GM19099 (cell line): ENCODE data around the gene MOB3B.

Experiments used
- POLR2A ChIP-seq: IDR thresholded peaks from 3 replicates; pipeline ENCODE4 v1.6.1; 2011; ENCODE audit warnings: low read depth; ENCODE audit not compliant: insufficient read length; ENCODE audit errors: extremely low read depth

MOB3B gene

DNA sequence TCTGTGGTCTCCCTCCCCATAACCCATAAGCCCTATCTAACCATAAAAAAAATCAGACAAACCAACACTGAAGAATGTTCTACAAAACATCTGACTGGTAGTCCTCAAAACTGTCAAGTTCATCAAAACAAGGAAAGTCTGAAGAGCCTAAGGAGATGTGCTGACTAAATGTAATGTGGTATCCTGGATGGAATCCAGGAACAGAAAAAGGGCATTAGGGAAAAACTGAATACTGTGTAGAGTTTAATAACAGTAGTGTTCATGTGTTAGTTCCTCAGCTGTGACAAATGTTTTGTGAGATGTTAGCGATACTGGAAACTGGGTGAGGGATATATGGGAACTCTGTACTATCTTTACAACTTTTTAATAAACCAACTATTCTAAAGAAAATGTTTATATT is 157.0 kb downstream of the MOB3B start:
- no peak for TF ChIP-seq POLR2A

DNA sequence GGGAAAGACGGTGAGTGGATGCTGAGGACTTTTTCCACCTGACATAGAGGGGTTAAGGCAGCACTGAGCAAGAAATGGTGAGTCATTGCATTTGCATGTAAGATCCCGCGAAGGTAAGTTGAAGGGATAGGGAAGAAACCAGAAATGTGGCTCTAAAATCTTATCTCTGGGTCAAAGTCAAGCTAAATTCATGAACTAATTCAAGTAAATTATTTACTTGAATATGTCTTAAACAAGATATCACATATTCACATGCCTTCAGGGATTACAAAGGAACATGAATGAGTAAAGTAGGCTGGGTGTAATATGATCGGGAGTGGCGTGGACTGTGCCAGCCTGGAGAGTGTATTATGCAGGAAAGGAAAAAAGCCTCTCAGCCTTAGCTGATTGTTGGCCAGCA is 158.2 kb downstream of the MOB3B start:
- TF ChIP-seq POLR2A = no peak

DNA sequence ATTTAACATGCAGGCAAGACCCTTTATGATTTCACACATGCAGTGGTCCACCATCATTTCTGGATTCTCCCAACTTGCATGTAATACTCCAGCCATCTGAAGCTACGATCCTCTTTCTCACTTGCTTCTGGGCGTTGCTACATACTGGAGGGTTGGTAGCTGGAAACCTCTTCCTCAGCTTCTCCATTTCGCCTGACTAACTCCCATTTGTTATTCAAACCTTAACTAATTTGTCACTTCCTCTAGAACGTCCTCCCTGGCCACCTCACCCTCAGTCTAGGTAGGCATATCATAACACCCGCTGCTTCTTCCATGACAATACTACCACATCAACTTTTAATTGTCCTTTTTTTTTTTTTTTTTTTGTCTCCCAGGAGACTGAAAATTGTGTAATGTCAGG is 160.0 kb downstream of the MOB3B start:
- TF ChIP-seq POLR2A = no peak

DNA sequence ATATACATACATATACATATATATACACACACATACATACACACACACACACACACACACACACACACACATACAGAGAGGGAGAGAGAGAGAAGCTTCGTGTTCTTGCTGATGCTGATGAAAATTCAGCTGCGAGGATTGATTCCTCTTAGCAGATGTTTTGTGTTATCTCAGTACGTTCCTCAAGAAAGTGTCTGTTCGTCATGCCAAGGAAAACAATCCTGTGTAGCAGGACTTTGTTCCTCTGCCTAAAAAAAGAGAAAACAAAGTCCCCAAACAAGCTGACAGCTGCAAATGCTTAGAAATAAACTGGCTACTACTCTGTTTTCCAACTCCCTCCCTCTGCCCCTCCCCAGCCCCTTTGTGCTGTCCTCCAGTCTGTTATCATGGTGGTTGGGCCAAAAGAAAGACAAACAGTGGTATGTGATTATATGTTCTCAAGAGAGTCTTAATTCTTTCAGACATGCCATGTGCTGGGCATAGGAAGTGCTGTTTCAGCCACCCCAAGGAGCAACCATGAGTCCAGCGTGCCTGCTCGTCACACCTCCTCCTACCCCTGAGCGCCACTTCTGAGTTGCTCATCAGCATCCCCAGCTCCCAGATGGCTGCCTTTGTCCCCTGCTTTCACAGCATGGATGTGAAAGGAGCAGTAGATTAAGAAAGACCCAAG is 161.2 kb downstream of the MOB3B start:
- no peak for TF ChIP-seq POLR2A

DNA sequence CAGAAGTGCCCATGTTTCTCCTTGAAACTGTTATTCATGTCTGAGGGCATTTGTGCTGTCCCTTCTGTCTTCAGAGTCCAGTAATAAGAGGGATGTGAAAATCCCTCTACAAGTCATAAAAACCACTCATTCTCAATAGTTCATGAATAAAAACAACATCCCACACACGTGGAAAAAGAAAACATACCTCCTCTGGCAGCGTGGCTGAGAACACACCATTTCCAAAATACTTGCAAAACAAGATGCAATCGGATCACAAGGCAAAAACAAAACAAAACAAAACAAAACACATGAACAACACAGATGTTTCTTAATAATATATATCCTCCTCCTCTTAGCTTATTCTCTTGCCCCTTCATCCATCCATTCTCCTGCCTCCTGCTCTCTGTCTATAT is 161.7 kb downstream of the MOB3B start:
- TF ChIP-seq POLR2A = no peak

DNA sequence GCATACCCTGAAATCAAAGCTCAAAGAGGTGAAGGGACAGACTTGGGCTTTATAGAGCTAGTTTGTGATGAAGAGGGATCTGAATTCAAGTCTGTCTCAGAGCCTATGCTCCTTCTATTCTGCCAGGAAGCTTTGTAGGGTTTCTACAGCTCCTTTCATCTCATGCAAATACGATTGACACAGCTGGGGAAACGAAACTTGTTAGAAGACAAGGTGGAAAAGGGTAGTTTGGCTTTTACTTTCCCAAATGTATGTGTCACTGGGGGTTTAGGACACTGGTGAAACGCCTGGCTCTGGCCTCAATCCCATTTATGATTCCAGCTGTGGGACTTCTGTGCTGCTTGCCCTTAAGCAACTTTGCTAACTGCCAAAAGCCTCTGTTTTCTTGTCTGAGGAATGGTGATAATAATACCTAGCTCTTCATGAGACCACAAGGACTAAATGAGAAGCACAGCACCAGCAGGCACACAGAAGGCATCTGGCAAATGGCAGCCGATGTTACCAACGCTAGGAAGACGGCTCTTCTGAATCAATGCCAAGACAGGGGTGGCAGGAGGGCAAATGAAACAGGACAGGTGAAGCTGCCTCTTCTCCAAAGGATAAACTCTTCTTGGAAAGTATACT is 162.3 kb downstream of the MOB3B start:
- peak; percentile 54 for TF ChIP-seq POLR2A

DNA sequence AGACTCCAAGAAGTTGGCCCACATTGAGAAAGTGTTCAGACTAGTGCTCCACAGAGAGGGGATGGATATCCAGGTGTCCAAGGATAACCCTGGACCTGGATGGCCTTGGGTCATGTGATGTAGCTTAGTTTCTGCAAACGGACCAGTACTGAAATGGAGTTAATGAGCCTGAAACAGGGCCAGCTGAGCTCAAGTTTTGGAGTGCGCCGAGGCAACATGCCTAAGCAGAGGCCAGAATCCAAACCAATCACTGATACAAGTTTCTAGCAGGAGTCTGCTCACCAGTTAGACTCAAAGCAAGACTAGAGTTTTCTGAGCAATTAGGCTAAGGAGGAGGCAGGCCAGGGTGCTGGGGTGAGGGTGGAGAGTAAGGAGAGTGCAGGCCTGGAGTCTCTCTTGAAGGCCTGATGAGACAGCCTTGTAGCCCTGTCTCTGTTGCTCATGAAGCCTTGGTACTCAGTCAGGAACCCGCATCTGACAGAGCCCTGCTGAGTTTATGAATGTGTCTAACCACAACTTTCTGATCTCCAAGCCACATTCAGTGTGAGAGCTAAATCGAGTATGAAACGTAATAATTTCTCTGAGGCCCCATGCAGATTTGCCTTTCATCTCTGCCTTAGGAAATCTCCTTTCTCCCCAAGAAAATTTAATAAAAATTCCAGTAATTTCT is 163.8 kb downstream of the MOB3B start:
- TF ChIP-seq POLR2A = no peak

DNA sequence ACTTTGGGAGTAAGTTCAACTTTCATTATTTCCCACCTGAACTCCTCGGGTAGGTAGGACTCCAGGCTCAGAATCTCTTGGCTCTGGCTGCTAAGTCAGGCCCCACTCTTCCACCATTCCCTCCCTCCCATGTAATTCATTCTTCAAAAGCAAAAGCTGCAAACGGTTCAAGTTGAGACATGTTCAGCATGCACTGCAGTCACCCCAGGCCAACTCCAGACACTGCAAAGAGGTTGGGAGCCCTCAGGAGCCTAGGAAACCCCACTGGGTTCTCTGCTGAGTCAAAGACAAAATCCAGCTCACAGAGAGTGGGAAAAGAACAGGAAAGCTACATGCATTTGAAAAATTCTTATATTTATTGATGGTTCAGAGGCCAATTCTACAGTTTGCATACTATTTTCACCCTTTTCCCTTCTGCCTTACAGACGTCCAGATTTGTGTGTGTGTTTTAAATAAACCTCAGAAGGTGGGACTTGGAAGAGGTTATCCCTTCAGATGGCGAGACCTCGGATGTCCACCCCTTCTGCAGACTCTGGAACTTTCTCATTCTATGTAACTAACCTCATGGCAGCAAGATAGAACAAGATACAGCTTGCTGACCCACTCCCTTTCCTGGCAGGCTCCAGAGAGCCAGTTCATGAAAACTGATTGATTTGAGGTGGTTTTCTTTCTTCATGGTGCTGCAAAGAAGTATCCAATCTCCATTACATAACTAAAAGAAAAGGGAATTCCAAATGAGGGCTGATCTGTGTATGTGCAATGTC is 167.0 kb downstream of the MOB3B start:
- no peak for TF ChIP-seq POLR2A

DNA sequence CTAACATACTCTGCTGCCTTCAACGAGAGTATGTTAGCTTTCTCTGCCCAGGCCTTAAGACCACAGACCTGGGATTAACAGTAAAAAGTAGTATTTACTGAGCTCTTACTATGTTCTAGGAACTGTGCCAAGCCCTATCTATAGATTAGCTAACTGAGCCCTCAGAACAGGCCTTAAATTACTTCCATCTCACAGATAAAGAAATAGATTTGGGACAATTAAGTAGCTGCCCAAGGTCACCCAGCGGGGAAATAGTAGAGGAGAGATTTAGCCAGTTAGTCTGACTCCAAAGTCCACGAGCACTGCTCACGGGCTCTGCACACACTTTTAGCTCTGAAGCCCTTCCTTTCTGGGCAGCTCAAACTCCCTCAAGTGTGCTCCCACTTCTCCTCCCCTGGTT is 168.1 kb downstream of the MOB3B start:
- TF ChIP-seq POLR2A = no peak

DNA sequence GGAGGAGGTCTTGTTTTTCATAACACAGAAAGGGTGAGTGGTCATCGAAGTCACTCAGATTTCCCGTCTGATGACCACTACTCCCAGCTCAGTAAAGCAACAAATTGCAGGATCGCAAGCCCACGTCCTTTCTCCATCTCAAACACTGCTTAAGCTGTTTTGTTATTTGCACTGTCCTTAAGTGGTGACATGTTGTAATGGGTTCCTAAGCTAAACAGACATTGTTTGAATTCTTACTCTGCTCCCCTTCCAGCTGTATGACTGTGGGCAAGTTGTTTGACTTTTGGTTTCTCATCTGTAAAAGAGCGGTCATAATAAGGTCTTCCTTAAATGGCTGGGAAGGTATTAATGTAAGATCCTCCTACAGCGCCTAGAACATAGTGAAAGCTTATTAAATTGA is 169.9 kb downstream of the MOB3B start:
- no peak for TF ChIP-seq POLR2A

DNA sequence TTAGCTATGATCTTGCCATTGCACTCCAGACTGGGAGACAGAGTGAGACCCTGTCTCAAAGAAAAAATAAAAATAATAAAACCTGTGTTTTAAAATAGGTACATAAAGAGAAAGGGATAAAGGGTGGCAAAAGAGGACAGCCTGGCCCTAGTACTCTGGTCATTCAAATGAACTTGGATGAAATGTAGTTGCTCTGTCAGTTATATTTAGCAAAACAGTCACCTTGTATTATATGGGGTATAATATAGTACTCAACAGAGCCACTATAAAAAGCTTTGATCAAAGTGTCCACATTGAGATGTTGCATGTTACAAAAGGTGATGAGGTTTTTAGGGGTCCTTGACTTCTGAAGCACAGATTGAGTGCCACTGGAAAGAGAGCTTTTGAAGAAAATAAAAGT is 171.6 kb downstream of the MOB3B start:
- TF ChIP-seq POLR2A = no peak

DNA sequence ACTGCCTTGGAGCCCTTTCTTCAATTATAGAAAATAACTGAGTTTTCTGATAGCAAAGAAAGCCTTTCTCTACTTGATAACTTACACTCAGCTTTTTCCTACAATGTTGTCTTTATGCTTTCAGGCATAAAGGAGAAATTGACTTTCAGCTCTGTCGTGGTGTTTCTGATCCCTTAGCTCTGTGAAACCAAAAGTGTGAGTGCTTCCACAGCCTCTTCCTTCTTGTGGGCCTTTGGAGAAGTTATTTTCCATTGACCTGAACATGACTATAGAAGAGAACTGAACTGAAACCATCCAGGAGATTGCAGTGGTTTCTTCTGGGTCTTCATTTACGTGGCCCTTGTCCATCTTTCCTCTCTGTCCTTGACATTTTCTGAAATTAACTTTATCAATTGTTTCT is 173.2 kb downstream of the MOB3B start:
- no peak for TF ChIP-seq POLR2A

DNA sequence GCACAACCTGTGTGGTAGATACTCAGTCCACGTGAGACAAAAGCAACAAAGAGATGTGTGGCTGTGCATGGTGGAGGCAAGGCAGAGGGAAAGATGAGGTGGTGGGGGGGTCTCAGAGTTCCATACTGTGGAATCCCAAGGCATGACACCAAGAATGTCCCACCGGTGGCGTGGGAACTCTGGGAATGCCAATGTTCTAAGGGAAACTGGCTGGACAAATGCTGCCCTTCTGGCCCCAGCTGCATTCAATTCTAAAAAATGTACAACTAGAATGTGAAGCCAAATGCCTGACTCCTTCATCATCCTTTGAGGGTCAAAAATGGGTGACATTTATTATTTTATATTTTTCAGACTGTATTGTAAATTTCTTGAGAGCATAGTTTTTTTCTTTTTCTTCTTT is 174.4 kb downstream of the MOB3B start:
- no peak for TF ChIP-seq POLR2A

DNA sequence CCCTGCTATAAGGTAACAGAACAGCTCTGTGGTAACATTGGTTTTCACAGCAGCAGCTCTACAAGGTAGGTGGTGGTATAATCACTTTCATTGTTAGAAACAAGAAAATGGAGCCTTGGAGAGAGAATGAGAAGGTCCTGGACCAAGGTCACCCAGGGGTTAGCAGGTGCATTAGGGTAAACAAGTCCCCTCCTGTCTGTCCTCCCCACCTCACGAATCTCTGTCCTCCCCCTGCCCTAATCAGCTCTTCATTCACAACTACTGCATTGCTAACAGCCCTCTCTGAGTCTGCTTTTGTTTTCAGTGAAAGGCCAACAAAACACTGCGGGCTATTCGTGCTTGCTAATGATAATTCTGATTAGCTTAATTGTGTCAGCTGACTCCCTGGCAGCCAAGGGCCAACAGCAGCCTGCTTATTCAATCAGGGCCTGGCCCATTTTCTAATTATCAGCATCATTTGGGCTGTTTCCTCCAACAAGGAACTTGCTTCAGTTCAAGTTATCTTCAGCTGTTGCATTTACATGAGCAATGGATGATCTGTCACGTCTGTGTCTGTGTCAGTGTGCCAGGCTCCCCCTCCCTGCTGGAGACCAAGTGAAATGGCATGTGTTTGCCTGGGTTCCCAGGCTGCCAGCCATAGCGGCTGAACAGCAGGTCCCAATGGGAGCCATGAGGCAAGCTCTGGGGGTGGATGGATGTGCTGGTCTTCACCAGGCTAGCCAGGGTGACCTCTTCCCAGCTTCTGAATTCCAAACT is 176.0 kb downstream of the MOB3B start:
- no peak for TF ChIP-seq POLR2A

DNA sequence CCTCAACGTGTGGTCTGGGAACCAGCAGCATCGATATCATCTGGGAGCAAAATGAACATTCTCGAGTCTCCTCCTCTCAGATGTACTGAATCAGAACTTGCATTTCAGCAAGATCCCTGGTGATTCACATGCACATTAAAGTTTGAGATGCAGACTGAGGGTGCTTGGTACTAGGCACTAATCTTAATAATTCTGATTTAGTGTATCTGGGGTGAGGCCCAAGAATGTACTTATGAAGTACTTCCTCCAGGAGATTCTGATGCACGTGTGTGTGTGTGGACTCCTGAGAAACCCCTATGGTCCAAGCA is 176.5 kb downstream of the MOB3B start:
- no peak for TF ChIP-seq POLR2A

DNA sequence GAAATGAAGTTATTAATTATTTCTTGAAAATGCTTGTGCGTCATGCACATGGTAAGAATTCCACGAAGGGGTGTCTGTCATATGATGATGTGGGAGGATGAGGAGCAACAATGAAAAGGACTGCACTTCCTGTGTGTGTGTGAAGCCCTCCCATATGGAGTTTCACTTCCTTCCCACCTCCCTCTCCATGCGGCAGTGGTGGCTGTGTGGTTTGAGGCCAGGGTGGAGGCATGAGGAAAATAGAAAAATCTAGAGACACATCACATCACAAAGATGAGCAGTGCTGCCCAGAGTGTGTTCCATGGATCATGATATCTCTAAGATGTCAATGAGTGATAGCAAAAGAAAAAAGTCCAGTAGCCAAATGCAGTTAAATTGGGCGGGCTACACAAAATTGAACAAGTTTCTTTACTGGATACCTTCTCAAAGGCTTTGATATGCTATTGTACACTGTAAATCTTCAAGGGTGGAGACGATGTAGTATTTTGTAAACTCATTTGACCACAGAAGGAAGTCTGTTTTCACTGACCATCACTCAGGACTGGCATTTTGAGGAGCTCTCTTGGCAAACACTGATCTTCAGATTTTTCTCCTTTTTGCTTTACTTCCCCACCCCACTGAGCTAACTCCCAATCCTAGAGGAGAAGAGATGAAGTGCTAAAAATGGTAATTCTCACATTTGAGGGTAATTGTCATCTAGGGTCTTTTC is 177.0 kb downstream of the MOB3B start:
- no peak for TF ChIP-seq POLR2A
